Measurements from ENCODE around the gene CNNM1.

CNNM1 gene

GRCh38 chr10:99427566-99428190 is 98.5 kb downstream of the CNNM1 start:
- TF ChIP-seq, protein P1, sequence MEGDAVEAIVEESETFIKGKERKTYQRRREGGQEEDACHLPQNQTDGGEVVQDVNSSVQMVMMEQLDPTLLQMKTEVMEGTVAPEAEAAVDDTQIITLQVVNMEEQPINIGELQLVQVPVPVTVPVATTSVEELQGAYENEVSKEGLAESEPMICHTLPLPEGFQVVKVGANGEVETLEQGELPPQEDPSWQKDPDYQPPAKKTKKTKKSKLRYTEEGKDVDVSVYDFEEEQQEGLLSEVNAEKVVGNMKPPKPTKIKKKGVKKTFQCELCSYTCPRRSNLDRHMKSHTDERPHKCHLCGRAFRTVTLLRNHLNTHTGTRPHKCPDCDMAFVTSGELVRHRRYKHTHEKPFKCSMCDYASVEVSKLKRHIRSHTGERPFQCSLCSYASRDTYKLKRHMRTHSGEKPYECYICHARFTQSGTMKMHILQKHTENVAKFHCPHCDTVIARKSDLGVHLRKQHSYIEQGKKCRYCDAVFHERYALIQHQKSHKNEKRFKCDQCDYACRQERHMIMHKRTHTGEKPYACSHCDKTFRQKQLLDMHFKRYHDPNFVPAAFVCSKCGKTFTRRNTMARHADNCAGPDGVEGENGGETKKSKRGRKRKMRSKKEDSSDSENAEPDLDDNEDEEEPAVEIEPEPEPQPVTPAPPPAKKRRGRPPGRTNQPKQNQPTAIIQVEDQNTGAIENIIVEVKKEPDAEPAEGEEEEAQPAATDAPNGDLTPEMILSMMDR (IDR thresholded peaks at IDR 0.05; ENCODE audit: low read depth, low read length) = no peak
- DNase-seq = no peak
- H3K27me3 ChIP-seq (ENCODE audit: insufficient read depth, low read depth, severe bottlenecking) = no peaks in the 10 kb centered on the region
- no peak overlapping the region for H3K4me3 ChIP-seq (ENCODE audit: low read depth, low read length)
- no peaks in the 10 kb centered on the region for H3K9me3 ChIP-seq (ENCODE audit: severe bottlenecking)
- peaks cover 12% of the 10 kb centered on the region for H3K36me3 ChIP-seq
- H3K27ac ChIP-seq = no peak overlapping the region

DNA sequence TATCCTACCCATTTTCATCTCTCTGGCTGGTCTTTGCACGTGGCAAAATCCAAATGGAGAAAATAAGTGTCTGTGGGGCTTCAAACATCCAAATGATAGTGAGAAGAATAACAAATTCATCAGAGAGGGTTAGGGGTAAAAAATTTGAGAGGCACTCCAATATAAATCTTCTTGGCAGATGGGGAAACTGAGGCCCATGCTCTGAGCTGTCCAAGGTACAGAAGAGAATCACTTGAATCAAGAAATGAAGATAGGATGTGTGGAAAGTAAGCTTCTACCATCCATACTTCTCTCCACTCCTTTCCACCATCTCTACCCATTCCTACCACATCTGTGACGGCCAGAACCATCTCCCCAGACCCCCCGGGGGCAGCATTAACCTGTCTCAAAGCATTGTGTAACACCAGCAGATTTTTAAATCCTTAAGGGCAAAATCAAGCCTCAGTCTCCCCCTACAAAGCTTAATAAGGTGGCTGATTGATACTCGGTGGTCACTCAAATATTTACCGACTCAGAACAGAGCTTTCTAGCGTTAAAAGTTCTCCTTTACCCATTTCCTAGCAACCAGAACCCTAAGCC is 100.5 kb downstream of the CNNM1 start:
- DNase-seq = no peak
- Histone ChIP-seq H3K36me3 (peaks cover 7% of the 10 kb centered on the region; the same call in 1 of the 2 replicates), H3K27ac (peak overlapping the region; percentile 81; the same call in 1 of the 2 replicates), H3K4me3 (ENCODE audit: low read depth, low read length) (peak overlapping the region; percentile 89), H3K9me3 (ENCODE audit: severe bottlenecking) (no peaks in the 10 kb centered on the region), H3K27me3 (ENCODE audit: insufficient read depth, low read depth, severe bottlenecking) (no peaks in the 10 kb centered on the region)
- TF ChIP-seq, protein P1 (IDR thresholded peaks at IDR 0.05; ENCODE audit: low read depth, low read length) = no peak

- no peak for DNase-seq
- TF ChIP-seq, protein P1 (IDR thresholded peaks at IDR 0.05; ENCODE audit: low read depth, low read length) = no peak
- Histone ChIP-seq H3K4me3 (ENCODE audit: low read depth, low read length) (peak overlapping the region; percentile 89), H3K36me3 (peaks cover 2% of the 10 kb centered on the region; the same call in 1 of the 2 replicates), H3K9me3 (ENCODE audit: severe bottlenecking) (no peaks in the 10 kb centered on the region), H3K27me3 (ENCODE audit: insufficient read depth, low read depth, severe bottlenecking) (no peaks in the 10 kb centered on the region), H3K27ac (peak overlapping the region; percentile 81)
Measured at GRCh38 chr10:99430116-99430450, 100.9 kb downstream of the CNNM1 start.

DNA sequence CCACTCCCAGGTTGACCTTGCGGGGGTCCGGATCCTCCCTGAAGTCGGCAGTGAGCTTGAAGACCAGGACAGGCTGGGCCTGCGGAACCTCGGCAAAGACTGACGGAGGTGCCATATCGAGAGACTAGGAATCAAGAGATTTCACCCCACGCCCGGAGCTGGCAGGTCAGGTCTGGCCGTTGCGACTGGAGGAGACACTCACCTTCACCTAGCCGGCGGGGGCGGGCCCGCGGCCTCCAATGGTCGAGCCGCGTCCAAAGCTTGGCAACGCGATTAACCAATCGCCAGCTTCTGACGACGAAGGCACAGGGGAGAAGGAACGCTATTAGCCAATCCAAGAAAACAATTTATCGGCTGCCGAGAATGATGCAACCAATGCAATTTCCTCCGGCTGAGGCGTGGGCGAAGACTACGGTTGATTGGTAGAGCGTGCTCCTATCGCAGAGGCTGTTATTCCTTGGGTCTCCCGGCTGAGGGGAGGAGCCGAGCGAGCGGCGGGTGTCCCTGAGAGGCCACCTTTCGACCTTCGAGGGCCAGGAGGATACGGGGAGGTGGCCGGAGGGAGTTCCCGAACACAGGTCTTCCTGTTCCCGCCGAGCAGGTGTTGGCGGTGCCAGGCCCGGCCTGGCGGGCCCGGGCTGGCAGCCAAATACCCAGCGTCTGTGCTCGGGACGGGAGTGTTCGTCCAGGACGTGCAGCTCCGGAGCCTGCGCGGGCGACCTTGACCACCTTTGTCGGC is 101.5 kb downstream of the CNNM1 start, which contains the start of gene GOT1:
TSS of gene GOT1 (minus strand) at position 174 of the 739 bp plus-strand sequence. CDS start at position 115, 59 bp downstream.
- Histone ChIP-seq H3K36me3 (peaks cover 2% of the 10 kb centered on the region), H3K9me3 (ENCODE audit: severe bottlenecking) (no peaks in the 10 kb centered on the region), H3K4me3 (ENCODE audit: low read depth, low read length) (peak within 1 kb of the TSS; percentile 89), H3K27ac (peak within 1 kb of the TSS; percentile 82), H3K27me3 (ENCODE audit: insufficient read depth, low read depth, severe bottlenecking) (no peaks in the 10 kb centered on the region)
- peak; percentile 96 for DNase-seq
- TF ChIP-seq, protein P1 (IDR thresholded peaks at IDR 0.05; ENCODE audit: low read depth, low read length) = no peak

DNA sequence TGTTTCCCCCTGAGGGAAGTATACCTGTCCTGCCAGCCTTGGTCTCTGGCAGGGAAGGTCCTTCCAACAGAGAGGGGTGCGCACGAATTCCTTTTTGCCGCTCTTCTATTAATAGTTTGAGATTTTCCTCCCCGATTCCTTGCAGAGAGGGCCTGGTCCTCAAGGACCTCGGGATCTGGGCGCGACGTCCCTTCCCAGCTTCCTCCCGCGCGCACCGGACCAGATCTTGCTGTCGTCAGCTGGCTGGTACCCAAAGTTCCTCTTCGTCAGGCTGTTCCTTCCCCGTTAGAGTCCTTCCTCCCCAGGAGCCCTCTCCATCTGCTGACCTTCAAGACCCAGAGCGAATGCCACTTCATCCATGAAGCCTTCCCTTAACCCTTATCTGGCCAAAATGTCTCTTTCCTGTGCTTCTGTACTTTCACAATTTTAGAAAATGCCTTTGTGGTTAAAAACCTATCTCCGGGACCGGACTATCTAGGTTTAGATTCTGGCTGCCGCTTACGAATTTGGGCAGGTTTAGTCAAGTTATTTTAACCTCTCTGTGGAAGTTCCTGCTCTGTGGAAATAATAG is 102.1 kb downstream of the CNNM1 start:
- no peaks in the 10 kb centered on the region for H3K27me3 ChIP-seq (ENCODE audit: insufficient read depth, low read depth, severe bottlenecking)
- no peaks in the 10 kb centered on the region for H3K9me3 ChIP-seq (ENCODE audit: severe bottlenecking)
- H3K27ac ChIP-seq = peak overlapping the region; percentile 82
- H3K36me3 ChIP-seq = peaks cover 2% of the 10 kb centered on the region
- DNase-seq = peak; percentile 34
- TF ChIP-seq, protein P1 (IDR thresholded peaks at IDR 0.05; ENCODE audit: low read depth, low read length) = no peak
- peak overlapping the region; percentile 89 for H3K4me3 ChIP-seq (ENCODE audit: low read depth, low read length)
